ENCODE data around the gene TRMT6.

Gene TRMT6

GRCh38 chr20:5950271-5951031 lies at the start of gene TRMT6, which contains the start of gene MCM8:
Gene TRMT6 (minus strand): TSS chr20:5950533. CDS start chr20:5950405, 128 bp downstream.
Gene MCM8 (plus strand): TSS chr20:5950652. CDS start chr20:5952016, 1,364 bp downstream.
- DNase-seq, result peak; percentile 97

DNA sequence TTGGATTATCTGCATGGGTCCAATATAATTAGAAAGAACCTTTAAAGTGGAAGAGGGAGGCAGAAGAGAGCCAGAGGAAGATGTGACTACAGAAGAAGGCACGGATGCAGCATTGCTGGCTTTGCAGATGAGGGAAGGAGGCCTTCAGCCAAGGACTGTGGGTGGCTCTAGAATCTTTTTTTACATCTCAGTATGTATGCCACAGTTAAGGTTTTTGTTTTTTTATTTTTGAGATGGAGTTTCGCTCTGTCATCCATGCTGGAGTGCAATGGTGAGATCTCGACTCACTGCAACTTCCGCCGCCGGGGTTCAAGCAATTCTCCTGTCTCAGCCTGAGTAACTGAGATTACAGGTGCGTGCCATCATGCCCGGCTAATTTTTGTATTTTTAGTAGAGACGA lies 49.5 kb upstream of the TRMT6 start:
- no peak for DNase-seq

DNA sequence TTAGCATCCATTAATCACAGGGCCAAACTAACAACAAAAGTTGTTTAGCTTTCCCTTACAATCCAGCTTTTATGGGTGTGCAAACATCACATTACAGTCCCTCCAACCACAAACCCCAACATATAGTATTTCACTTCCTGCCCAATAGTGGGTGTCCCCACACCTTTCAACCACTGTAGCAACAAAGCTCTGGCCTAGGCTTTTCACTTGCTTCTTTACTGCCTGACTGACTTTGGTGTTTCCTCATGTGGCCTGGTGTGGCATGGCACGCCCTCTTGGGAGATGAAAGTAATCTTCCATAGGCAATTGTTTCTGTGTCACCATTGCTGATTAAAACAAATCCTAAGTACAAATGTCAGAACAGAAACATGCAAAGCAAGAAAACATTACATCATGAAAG lies 46.4 kb upstream of the TRMT6 start:
- DNase-seq, result peak; percentile 18

DNA sequence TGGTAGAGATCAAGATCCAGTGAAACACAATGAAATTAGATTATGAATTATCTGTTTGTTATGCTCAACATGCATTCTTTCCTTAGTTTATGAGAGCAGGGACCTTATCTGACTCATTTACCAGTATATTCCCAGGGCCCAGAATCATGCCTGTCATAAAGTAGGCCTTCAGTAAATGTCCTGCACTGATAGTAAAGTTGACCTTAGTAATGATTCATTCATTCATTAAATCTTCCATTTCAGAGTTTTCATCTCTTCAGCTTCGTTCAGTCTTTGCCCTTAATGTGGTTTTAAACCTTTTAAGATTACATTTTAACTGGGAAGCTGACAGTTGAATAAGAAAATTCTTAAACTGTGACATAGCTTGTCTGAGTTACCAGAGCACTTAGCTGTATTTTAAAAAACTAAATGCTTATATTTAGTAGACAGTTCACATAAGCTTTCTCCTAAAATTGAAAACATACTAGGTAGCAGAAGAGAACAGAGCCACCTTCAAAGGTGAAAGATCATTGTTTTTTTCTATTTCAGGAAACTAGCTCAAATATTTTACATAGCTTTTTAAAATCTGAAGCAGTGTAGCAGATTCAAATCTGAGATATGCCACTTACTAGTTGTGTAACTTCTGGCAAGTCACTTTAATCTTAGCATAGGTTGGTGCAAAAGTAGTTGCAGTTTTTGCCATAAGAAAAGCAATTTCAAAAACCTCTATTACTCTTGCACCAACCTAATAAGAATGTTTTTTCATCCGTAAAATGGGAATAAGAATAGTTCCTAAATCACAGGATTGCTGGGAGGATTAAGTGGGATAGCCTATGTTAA lies 41.5 kb upstream of the TRMT6 start:
- no peak for DNase-seq

- no peak for DNase-seq
Measured at GRCh38 chr20:5990946-5991345, 40.6 kb upstream of the TRMT6 start.

DNA sequence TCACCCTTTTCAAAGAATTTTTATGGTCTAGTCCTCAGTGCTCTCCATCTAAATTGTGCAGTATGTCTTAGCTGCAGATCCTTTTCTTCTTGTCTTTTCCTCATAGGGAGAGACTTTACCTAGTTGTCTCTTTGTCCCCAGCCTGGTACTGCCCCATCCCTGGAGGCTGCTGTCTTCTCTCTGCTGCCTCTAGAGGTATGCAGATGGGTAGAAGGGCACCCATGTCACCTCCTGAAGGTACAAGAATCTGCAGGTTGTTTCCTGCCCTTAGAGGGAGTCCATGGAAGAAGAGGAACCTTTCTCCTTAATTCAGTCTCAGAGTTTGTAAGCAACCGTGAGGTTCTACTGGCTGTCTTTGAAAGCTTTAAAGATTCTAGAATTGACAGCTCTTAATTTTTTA lies 39.2 kb upstream of the TRMT6 start:
- DNase-seq, result no peak

GRCh38 chr20:5987383-5987782 lies 37.0 kb upstream of the TRMT6 start:
- DNase-seq, result no peak

GRCh38 chr20:5980720-5981538 lies 30.6 kb upstream of the TRMT6 start:
- DNase-seq, result no peak

- DNase-seq, result no peak
Measured at GRCh38 chr20:5979801-5980200, 29.5 kb upstream of the TRMT6 start.

DNA sequence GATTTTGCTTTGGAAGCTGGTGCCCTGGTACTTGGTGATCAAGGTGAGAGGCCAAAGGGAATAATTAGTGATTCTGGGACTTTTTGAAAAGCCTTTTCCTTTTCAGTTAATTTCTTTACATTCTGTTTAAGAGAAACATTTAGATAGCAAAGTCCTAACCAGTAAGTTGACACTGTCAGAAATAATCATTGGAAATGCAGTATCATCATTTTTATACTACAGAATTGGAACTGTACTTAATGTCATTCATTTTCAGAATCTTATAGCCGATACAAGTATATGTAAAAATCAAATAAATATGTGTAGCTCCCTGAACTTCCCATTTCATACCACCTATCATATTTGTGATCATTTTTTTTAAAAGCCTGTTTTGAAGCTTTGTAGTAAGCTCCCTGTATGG lies 27.6 kb upstream of the TRMT6 start:
- DNase-seq, result no peak

- no peak for DNase-seq
Measured at GRCh38 chr20:5977223-5977622, 26.9 kb upstream of the TRMT6 start.

DNA sequence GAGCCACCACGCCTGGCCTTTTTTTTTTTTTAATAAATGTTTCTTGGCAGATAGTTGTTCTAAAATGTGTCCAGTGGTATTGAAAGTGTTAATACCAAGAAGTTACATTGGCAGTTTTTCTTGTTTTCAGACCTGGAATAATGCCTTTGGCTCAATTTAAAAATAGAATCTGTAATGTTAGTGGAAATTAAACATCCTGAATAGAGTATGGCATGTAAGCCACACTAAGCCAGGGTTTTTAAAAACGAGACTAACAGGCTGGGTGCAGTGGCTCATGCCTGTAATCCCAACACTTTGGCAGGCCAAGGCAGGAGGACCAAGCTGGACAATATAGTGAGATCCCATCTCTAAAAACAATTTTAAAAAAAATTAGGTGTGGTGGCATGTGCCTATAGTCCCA lies 25.4 kb upstream of the TRMT6 start:
- no peak for DNase-seq

- DNase-seq, result no peak
Measured at GRCh38 chr20:5974531-5974930, 24.2 kb upstream of the TRMT6 start.

DNA sequence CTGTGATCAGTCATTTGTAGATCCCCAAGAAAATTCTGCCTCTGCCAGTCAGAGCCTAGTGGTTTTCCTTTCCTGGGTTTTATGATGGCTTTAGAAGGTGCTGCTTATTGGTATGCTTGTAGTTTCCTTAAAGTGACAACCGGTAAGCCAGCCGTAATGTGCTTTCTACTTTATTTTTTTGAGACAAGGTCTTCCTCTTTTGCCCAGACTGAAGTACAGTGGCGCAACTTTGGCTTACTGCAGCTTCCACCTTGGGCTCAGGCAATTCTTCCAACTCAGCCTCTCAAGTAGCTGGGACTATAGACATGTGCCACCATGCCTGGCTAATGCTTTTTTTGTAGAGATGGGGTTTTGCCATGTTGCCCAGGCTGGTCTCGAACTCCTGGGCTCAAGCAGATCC lies 23.6 kb upstream of the TRMT6 start:
- no peak for DNase-seq

GRCh38 chr20:5973172-5973571 lies 22.8 kb upstream of the TRMT6 start:
- DNase-seq, result no peak

- DNase-seq, result no peak
Measured at GRCh38 chr20:5971203-5971602, 20.9 kb upstream of the TRMT6 start.

DNA sequence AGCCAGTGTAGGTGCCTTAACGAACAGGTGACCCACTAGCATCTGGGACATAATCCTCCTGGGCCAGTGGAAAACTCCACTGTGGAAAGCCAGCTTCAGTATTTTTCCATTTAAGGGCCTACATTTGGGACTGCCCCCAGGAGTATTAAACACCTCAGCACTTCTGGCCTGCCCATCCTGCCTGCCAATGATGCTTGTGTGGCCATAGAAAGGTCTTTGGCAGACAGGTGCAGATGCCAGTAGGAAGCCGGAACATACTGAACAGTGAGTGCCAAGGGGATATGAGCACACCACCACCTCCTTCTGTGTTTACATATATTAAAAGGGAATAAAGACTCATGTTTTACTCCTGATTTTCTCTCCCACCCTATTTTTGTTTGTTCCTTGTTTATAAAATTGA lies 20.0 kb upstream of the TRMT6 start:
- no peak for DNase-seq

DNA sequence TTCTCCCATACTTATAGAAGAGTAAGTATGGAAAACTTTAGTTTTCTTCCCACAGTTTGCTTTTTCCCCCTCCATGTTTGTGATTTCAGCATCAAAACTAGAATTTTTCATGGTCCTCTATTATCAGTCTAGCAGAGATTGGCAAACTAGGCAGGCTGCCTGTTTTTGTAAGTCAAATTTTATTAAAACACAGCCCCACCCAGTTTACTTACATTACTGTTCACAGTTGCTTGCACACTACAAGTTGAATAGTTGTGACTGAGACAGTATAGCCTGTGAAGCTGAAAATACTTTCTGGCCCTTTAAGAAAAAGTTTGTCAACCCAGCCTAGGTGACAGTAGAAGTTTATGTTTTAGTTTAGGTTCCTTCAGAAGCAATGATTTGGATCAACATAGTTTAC lies 19.6 kb upstream of the TRMT6 start:
- DNase-seq, result no peak

- no peak for DNase-seq
Measured at GRCh38 chr20:5969348-5969935, 19.1 kb upstream of the TRMT6 start.

DNA sequence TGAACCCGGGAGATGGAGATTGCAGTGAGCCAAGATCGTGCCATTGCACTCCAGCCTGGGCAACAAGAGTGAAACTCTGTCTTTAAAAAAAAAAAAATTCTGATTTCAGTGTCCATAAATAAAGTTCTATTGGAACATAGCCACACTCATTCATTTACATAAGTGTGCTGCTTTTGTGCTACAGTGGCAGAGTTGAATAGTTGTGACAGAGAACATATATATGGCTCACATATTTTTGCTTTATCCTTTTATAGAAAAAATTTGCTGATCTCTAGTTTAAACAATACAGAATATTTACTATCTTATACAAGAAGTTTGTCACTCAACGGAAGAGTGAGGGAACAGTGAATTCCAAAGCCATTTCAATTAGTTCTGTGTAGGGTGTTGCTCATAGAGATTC lies 18.1 kb upstream of the TRMT6 start:
- no peak for DNase-seq

- no peak for DNase-seq
Measured at GRCh38 chr20:5967469-5967868, 17.1 kb upstream of the TRMT6 start.

- no peak for DNase-seq
Measured at GRCh38 chr20:5949943-5950270, 426 bp downstream of the TRMT6 start.

DNA sequence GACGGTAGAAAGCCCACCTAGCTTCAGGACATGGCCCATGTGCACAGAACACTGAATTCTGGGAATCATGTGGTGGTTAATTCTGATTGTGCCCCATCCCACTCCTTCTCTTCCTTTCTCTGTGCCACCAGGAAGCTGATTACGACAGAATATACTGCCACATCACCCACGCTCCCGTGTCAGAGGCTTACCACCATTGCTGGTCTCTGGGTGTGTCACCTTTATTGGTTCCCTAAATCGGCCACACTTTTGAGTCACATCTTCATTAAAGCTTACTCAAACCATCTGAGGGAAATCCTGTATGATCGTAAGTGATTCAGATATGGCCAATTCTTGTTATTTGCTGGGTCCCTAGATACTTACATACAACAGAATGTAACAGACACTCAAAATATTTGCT lies 3.1 kb downstream of the TRMT6 start:
- DNase-seq, result no peak

All from hematopoietic multipotent progenitor cell treated with erythropoietin and hydrocortisone succinate and interleukin-3 and kit ligand, for 8 days (in vitro differentiated cells).